Epithelial cell of alveolus of lung (primary cell): ENCODE results near the gene PDS5B. TPM values are rescaled to one million over a fixed set of nuclear protein-coding genes. Genes with fewer than 3 reads are reported as not detected.

Source experiments
- total RNA-seq: library from RNA; depleted of rRNA; stranded (reverse); fragments of >200 nt; gene quantifications from 2 replicates; pipeline ENCODE4 v1.2.1, GENCODE V29; 2015

Gene PDS5B
- total RNA-seq, result 15.5 and 28.1 TPM in 2 replicates

GRCh38 chr13:32586080-32586900 is at the start of gene PDS5B:
TSS of gene PDS5B (plus strand) at chr13:32586452. CDS start at chr13:32648773, 62,321 bp downstream.

GRCh38 chr13:32538621-32539246 is 47.5 kb upstream of the PDS5B start, which contains the start of gene N4BP2L2:
TSS of gene N4BP2L2 (minus strand) at chr13:32538795. CDS start at chr13:32537027, 1,768 bp downstream.

Other genes starting within 250 kb of the PDS5B start
- gene N4BP2L1, start 158.3 kb upstream of the PDS5B start, total RNA-seq, result 0.39 and 2.8 TPM in 2 replicates
- gene N4BP2L2, start 47.7 kb upstream of the PDS5B start, total RNA-seq, result 50.0 and 81.5 TPM in 2 replicates